RPMI7951 (cell line): ENCODE data around the gene PRAMEF13. TPM values are rescaled to one million over a fixed set of nuclear protein-coding genes. Genes with fewer than 3 reads are reported as not detected.
"Not testable (repeated sequence)": the region's sequence is repeated elsewhere in the genome, so short reads cannot be mapped to it uniquely, and the experiment has no call there.

ENCODE experiments used
- DNase-seq: peaks from one replicate; pipeline ENCODE4 v3.0.0-alpha.2; 2012; ENCODE audit warnings: low read depth
- total RNA-seq: library from RNA; depleted of rRNA; stranded (reverse); fragments of >200 nt; shearing (Covaris generic); gene quantifications from 2 replicates; pipeline ENCODE4 v1.2.3, GENCODE V29; 2014; rRNA removed

PRAMEF13 gene
- total RNA-seq, 1 experiment from 2014 or later: not detected

GRCh38 chr1:13165531-13165930, 35.7 kb downstream of the PRAMEF13 start, which contains the start of gene HNRNPCL4:
Gene HNRNPCL4 (minus strand): TSS chr1:13165631. CDS start chr1:13165467, 164 bp downstream.
- DNase-seq: not testable (repeated sequence)

- not testable (repeated sequence) for DNase-seq
Observed at GRCh38 chr1:13155909-13156308, 45.3 kb downstream of the PRAMEF13 start, which contains the start of gene PRAMEF26. Gene PRAMEF26 (minus strand): TSS chr1:13156009. CDS start chr1:13153095, 2,914 bp downstream.

Other genes with a start within 250 kb of the PRAMEF13 start
- not detected in 2 replicates for gene PRAMEF27, start 144.8 kb downstream of the PRAMEF13 start, total RNA-seq
- not detected in 2 replicates for gene HNRNPCL3, start 140.6 kb downstream of the PRAMEF13 start, total RNA-seq
- not detected in 2 replicates for gene PRAMEF25, start 130.6 kb downstream of the PRAMEF13 start, total RNA-seq
- gene HNRNPCL2, start 84.6 kb downstream of the PRAMEF13 start, total RNA-seq: not detected in 2 replicates
- not detected in 2 replicates for gene PRAMEF26, start 45.4 kb downstream of the PRAMEF13 start, total RNA-seq
- not detected in 2 replicates for gene HNRNPCL4, start 35.8 kb downstream of the PRAMEF13 start, total RNA-seq
- gene PRAMEF9, start 29.6 kb downstream of the PRAMEF13 start, total RNA-seq: not detected in 2 replicates
- not detected in 2 replicates for gene PRAMEF18, start 24.7 kb upstream of the PRAMEF13 start, total RNA-seq
- gene PRAMEF5, start 52.8 kb upstream of the PRAMEF13 start, total RNA-seq: not detected in 2 replicates
- gene PRAMEF8, start 83.7 kb upstream of the PRAMEF13 start, total RNA-seq: not detected in 2 replicates
- not detected in 2 replicates for gene PRAMEF33, start 102.1 kb upstream of the PRAMEF13 start, total RNA-seq
- not detected in 2 replicates for gene PRAMEF15, start 114.2 kb upstream of the PRAMEF13 start, total RNA-seq
- gene PRAMEF14, start 145.7 kb upstream of the PRAMEF13 start, total RNA-seq: not detected in 2 replicates
- gene PRAMEF19, start 170.5 kb upstream of the PRAMEF13 start, total RNA-seq: not detected in 2 replicates
- not detected in 2 replicates for gene PRAMEF17, start 188.2 kb upstream of the PRAMEF13 start, total RNA-seq
- not detected in 2 replicates for gene PRAMEF20, start 209.0 kb upstream of the PRAMEF13 start, total RNA-seq